Tibial artery (tissue), 4 donors: Measurements from ENCODE around the gene ZNF281.
"Not testable (repeated sequence)": the region's sequence is repeated elsewhere in the genome, so short reads cannot be mapped to it uniquely, and the experiment has no call there.

Experiments used
- DNase-seq, 2 donors: peaks; one replicate each; pipeline ENCODE4 v3.0.0-alpha.2; 2019
- H3K27ac ChIP-seq, 2 donors: fragments of 200-600 bp; sonication (generic) in 1 of 2; 1 replicate in 1 of 2; 2 replicates in 1 of 2; pipeline ENCODE4 v1.5.1; 2018 to 2019; ENCODE audit warnings: mild to moderate bottlenecking in 1 of 2
- H3K27me3 ChIP-seq, 2 donors: fragments of 200-600 bp; sonication (generic) in 1 of 2; one replicate each; pipeline versions ENCODE4 v1.5.1 to v1.6.0; 2016 to 2019
- H3K36me3 ChIP-seq, 3 donors: fragments of 200-600 bp; sonication (generic) in 2 of 3; one replicate each; pipeline ENCODE4 v1.5.1; 2016 to 2019; ENCODE audit warnings: mild to moderate bottlenecking in 2 of 3
- H3K4me1 ChIP-seq, 4 donors: fragments of 200-600 bp; sonication (generic) in 2 of 4; 1 replicate in 3 of 4; 2 replicates in 1 of 4; pipeline ENCODE4 v1.5.1; 2016 to 2019
- H3K4me3 ChIP-seq, 2 donors: fragments of 200-600 bp; sonication (generic) in 1 of 2; 1 replicate in 1 of 2; 2 replicates in 1 of 2; pipeline ENCODE4 v1.5.1; 2018 to 2019; ENCODE audit warnings: mild to moderate bottlenecking in 2 of 2
- H3K9me3 ChIP-seq, 3 donors: fragments of 200-600 bp; sonication (generic) in 1 of 3; one replicate each; pipeline ENCODE4 v1.5.1; 2016 to 2019
- intact Hi-C: fragments of 100-400 bp; cut with DNase I; formaldehyde crosslinking; loops from one replicate; pipeline ENCODE4 v1.15.0; 2023; ENCODE audit warnings: low total_unique reads
- TF ChIP-seq, protein P1 (sequence below), 2 experiments: fragments of 200-600 bp in 1 of 2; fragments of 450-650 bp in 1 of 2; IDR thresholded peaks; one replicate each; pipeline ENCODE4 v1.5.1; 2017 to 2019; ENCODE audit warnings: antibody characterized with exemption in 2 of 2, mild to moderate bottlenecking in 1 of 2, moderate library complexity in 1 of 2

ZNF281 gene

DNA sequence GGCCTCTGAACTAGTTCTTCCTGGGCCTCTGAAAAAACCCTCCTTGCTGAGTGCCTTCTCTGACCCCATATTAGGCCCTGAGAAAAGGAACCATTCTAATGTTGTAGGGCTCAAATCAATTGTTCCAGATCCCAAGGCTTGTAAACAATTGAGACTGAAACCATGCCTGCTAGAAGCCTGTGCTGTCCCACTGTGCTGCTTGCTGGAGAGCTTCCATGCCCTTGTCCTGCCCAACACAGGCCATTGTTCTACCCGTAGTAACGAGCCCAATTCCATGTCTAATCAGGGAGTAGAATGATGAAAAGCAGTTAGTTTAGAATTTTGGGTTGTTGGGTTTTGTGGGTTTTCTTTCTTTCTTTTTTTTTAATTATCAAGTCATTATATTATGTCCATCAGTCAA is 47.4 kb downstream of the ZNF281 start:
- TF ChIP-seq, protein P1, sequence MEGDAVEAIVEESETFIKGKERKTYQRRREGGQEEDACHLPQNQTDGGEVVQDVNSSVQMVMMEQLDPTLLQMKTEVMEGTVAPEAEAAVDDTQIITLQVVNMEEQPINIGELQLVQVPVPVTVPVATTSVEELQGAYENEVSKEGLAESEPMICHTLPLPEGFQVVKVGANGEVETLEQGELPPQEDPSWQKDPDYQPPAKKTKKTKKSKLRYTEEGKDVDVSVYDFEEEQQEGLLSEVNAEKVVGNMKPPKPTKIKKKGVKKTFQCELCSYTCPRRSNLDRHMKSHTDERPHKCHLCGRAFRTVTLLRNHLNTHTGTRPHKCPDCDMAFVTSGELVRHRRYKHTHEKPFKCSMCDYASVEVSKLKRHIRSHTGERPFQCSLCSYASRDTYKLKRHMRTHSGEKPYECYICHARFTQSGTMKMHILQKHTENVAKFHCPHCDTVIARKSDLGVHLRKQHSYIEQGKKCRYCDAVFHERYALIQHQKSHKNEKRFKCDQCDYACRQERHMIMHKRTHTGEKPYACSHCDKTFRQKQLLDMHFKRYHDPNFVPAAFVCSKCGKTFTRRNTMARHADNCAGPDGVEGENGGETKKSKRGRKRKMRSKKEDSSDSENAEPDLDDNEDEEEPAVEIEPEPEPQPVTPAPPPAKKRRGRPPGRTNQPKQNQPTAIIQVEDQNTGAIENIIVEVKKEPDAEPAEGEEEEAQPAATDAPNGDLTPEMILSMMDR (IDR thresholded peaks at IDR 0.05), result no peak
- Histone ChIP-seq H3K27me3 (no peaks in the 10 kb centered on the region), H3K9me3 (no peaks in the 10 kb centered on the region), H3K4me3 (no peak overlapping the region), H3K4me1 (no peaks in the 10 kb centered on the region), H3K27ac (no peak overlapping the region), H3K36me3 (no peaks in the 10 kb centered on the region)
- DNase-seq, result no peak
- intact Hi-C loops, result no loop called here

DNA sequence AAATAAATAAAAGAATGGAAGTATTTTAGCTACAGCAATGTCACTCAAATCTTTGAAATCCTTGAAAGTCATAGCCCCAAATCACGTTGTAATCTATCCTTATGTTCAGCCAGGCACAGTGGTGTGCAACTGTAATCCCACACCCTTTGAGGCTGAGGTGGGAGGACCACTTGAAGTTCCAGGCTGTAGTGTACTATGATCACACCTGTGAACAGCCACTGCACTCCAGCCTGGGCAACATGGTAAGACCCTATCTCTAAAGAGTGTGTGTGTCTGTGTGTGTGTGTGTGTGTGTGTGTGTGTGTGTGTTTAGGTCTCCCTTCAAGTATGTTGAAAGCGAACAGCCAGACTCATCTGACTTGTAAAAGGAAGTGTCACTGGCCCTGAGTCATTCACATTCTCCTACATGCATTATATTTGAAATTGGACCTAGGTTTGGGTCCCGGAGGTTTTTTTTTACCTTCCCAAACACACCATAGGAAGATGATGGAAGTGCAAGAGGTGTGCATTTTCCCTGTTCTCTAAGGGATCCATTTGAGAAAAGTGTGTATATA is 50.1 kb downstream of the ZNF281 start:
- TF ChIP-seq, protein P1 (IDR thresholded peaks at IDR 0.05), result no peak
- no peak for DNase-seq
- H3K9me3 ChIP-seq, result no peaks in the 10 kb centered on the region
- no peak overlapping the region for H3K4me3 ChIP-seq
- H3K27me3 ChIP-seq, result no peaks in the 10 kb centered on the region
- intact Hi-C loops, result no loop called here
- H3K4me1 ChIP-seq, result no peaks in the 10 kb centered on the region
- no peaks in the 10 kb centered on the region for H3K36me3 ChIP-seq
- no peak overlapping the region for H3K27ac ChIP-seq

DNA sequence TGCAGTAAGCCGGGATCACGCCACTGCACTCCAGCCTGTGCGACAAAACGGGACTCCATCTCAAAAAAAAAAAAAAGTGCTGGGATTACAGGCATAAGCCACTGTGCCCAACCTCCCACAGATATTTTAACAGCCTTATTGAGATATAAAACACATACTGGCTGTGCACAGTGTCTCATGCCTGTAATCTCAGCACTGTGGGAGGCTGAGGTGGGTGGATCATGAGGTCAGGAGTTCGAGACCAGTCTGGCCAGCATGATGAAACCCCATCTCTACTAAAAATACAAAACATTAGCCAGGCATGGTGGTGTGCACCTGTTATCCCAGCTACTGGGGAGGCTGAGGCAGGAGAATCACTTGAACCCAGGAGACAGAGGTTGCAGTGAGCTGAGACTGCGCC is 51.9 kb downstream of the ZNF281 start:
- H3K36me3 ChIP-seq, H3K4me3 ChIP-seq, H3K27me3 ChIP-seq, H3K4me1 ChIP-seq, H3K27ac ChIP-seq, intact Hi-C loops, DNase-seq, H3K9me3 ChIP-seq: not testable (repeated sequence)

DNA sequence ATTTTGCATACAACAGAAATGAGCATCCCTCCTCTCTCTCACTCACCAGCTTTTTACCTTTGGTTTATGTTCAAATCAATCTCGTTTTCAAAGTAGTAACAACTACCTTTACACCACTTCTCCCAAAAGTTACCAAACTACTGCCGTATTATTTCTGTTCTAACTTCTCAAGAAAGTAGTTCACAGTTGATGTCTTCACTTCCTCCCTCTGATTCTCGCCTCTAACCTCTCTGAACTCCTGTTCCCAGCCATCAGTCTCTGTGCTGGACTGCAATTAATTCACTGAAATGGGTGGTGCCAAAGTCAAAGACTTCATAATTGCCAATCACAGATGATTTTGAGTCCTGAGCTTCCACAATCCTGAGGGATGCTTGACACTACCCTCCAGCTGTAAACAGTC is 54.0 kb downstream of the ZNF281 start:
- intact Hi-C loops, result no loop called here
- Histone ChIP-seq H3K27ac (no peak overlapping the region), H3K4me3 (no peak overlapping the region), H3K36me3 (no peaks in the 10 kb centered on the region), H3K27me3 (no peaks in the 10 kb centered on the region), H3K9me3 (no peaks in the 10 kb centered on the region), H3K4me1 (peaks cover 0 to 12% (median 4%) of the 10 kb centered on the region in 4 donors)
- no peak for DNase-seq
- TF ChIP-seq, protein P1 (IDR thresholded peaks at IDR 0.05), result no peak
